Caco-2 (cell line): ENCODE measurements around the gene SOBP. TPM values are rescaled to one million over a fixed set of nuclear protein-coding genes. Genes with fewer than 3 reads are reported as not detected.
A peak's percentile ranks its signal among the peaks of the same experiment; 100 is the strongest.

Experiments
- BruUV-seq: library from RNA; stranded (reverse); fragments of 400-500 nt; replicated peaks from 2 replicates; lab custom pipeline; 2021; lab: Mats Ljungman, UMichigan
- CTCF ChIA-PET: fragments of 300-600 bp; sonication (Branson Sonifier 250); formaldehyde crosslinking; loops from one replicate; lab custom pipeline; 2022; ENCODE audit warnings: antibody characterized with exemption; lab: Charles Lee
- POLR2A ChIA-PET: fragments of 300-600 bp; sonication (Branson Sonifier 250); formaldehyde crosslinking; loops from one replicate; lab custom pipeline; 2022; ENCODE audit warnings: antibody characterized with exemption; lab: Charles Lee
- DNase-seq, 2 experiments: peaks; one replicate each; pipeline versions ENCODE4 v3.0.0 to v3.0.0-alpha.2; 2020 to 2022
- H3K27me3 ChIP-seq: replicated peaks from 2 replicates; pipeline ENCODE4 v1.6.0; 2011; ENCODE audit warnings: low read length; ENCODE audit not compliant: control insufficient read depth, insufficient read depth
- H3K36me3 ChIP-seq: 2 replicates; pipeline ENCODE4 v1.5.1; 2011; ENCODE audit warnings: low read length; ENCODE audit not compliant: control insufficient read depth, insufficient read depth
- H3K4me1 ChIP-seq: fragments of 250-450 bp; sonication (Bioruptor Pico); 2 replicates; pipeline ENCODE4 v1.5.1; 2020; ENCODE audit warnings: mild to moderate bottlenecking
- H3K4me3 ChIP-seq: 2 replicates; pipeline ENCODE4 v1.5.1; 2011; ENCODE audit warnings: low read depth, mild to moderate bottlenecking, control low read depth, low read length
- H3K9me3 ChIP-seq: fragments of 250-450 bp; sonication (Bioruptor Pico); 2 replicates; pipeline ENCODE4 v1.5.1; 2020; ENCODE audit warnings: mild to moderate bottlenecking, moderate library complexity
- H3K27ac Mint-ChIP-seq: one replicate; pipeline ENCODE4 v1.8.0; 2022; ENCODE audit warnings: mixed read lengths; ENCODE audit not compliant: unreplicated experiment
- H3K27me3 Mint-ChIP-seq: one replicate; pipeline ENCODE4 v1.8.0; 2022; ENCODE audit warnings: mixed read lengths; ENCODE audit not compliant: insufficient read depth, unreplicated experiment
- H3K36me3 Mint-ChIP-seq: one replicate; pipeline ENCODE4 v1.8.0; 2022; ENCODE audit warnings: mild to moderate bottlenecking, mixed read lengths; ENCODE audit not compliant: insufficient read depth, unreplicated experiment
- H3K4me1 Mint-ChIP-seq: one replicate; pipeline ENCODE4 v1.8.0; 2022; ENCODE audit warnings: low read depth, mixed read lengths; ENCODE audit not compliant: unreplicated experiment
- H3K4me3 Mint-ChIP-seq: one replicate; pipeline ENCODE4 v1.8.0; 2022; ENCODE audit warnings: mild to moderate bottlenecking, moderate library complexity, mixed read lengths; ENCODE audit not compliant: unreplicated experiment
- H3K9me3 Mint-ChIP-seq: one replicate; pipeline ENCODE4 v1.8.0; 2022; ENCODE audit warnings: mixed read lengths; ENCODE audit not compliant: unreplicated experiment
- intact Hi-C: fragments of 100-400 bp; cut with micrococcal nuclease; formaldehyde crosslinking; loops from one replicate; pipeline ENCODE4 v1.10.0; 2022; ENCODE audit not compliant: unreplicated experiment
- total RNA-seq: library from RNA; stranded (reverse); gene quantifications from 2 replicates; pipeline ENCODE4 v1.2.3, GENCODE V29; 2022
- TF ChIP-seq, protein P1 (sequence below), 2 experiments: fragments of 200-600 bp in 1 of 2; IDR thresholded peaks; 1 replicate in 1 of 2; 2 replicates in 1 of 2; pipeline versions ENCODE4 v1.5.1 to v1.8.0; 2011 to 2022; ENCODE audit warnings: antibody characterized with exemption in 1 of 2, control low read depth in 1 of 2, inconsistent platforms in 1 of 2, low read depth in 1 of 2, low read length in 1 of 2, mild to moderate bottlenecking in 1 of 2, moderate library complexity in 1 of 2; ENCODE audit not compliant: insufficient read depth in 1 of 2, severe bottlenecking in 1 of 2, unreplicated experiment in 1 of 2

SOBP gene
- total RNA-seq, 1 experiment from 2014 or later: not detected

DNA sequence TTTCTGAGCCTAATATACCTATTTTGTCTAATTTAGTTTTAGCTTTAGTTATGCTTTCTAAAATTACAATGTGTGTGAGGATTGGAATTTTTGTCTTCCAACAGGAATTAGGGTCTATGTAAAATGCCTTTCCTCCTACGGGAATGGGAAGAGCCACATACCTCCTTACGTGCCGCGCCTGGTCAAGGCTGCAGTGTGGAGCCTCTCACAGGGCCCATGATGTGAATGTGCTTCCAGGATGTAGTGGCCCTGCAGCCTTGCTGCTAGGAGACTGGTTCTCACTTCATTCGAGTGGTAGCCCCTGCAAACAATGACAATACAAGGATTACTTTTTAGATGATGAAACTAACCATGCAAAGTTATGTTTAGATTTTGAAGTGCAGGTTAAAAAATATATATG is 110.2 kb downstream of the SOBP start:
- H3K4me1 Mint-ChIP-seq: peaks cover 15% of the 10 kb centered on the region
- ChIA-PET POLR2A (no interaction called here), CTCF (no interaction called here)
- H3K27me3 Mint-ChIP-seq: peaks cover 5% of the 10 kb centered on the region
- no TSS peak for BruUV-seq
- no peaks in the 10 kb centered on the region for H3K9me3 Mint-ChIP-seq
- H3K27ac Mint-ChIP-seq: no peak overlapping the region
- Histone ChIP-seq H3K9me3 (no peaks in the 10 kb centered on the region), H3K36me3 (no peaks in the 10 kb centered on the region), H3K4me3 (no peak overlapping the region), H3K4me1 (peaks cover 21% of the 10 kb centered on the region), H3K27me3 (no peaks in the 10 kb centered on the region)
- DNase-seq: no peak
- TF ChIP-seq, protein P1, sequence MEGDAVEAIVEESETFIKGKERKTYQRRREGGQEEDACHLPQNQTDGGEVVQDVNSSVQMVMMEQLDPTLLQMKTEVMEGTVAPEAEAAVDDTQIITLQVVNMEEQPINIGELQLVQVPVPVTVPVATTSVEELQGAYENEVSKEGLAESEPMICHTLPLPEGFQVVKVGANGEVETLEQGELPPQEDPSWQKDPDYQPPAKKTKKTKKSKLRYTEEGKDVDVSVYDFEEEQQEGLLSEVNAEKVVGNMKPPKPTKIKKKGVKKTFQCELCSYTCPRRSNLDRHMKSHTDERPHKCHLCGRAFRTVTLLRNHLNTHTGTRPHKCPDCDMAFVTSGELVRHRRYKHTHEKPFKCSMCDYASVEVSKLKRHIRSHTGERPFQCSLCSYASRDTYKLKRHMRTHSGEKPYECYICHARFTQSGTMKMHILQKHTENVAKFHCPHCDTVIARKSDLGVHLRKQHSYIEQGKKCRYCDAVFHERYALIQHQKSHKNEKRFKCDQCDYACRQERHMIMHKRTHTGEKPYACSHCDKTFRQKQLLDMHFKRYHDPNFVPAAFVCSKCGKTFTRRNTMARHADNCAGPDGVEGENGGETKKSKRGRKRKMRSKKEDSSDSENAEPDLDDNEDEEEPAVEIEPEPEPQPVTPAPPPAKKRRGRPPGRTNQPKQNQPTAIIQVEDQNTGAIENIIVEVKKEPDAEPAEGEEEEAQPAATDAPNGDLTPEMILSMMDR (IDR thresholded peaks at IDR 0.05; ENCODE audit: insufficient read depth in 1 of 2, low read depth in 1 of 2, low read length in 1 of 2, severe bottlenecking in 1 of 2, unreplicated experiment in 1 of 2): no peak
- no peaks in the 10 kb centered on the region for H3K36me3 Mint-ChIP-seq
- intact Hi-C loops: no loop called here
- no peak overlapping the region for H3K4me3 Mint-ChIP-seq

DNA sequence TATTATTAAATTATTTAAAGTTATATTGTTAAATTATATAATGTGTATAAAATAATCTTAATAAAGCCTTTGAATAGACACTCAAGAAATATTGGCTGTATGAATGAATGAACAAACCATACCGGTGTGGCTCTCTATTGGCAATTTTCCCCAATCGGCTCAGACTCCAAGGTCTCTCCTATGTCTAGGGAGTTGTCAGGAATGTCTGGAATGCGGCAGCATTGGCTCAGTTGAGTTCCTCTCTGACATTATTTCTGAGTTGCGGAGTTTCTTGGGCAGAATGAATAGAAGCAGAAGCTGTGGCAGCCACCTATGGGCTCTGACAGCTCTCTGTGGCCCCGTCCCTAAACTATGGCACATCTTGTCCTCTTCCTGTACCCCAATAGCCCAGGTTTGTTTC is 111.0 kb downstream of the SOBP start:
- no peaks in the 10 kb centered on the region for H3K9me3 ChIP-seq
- H3K4me1 Mint-ChIP-seq: peaks cover 15% of the 10 kb centered on the region
- TF ChIP-seq, protein P1 (IDR thresholded peaks at IDR 0.05; ENCODE audit: insufficient read depth in 1 of 2, low read depth in 1 of 2, low read length in 1 of 2, severe bottlenecking in 1 of 2, unreplicated experiment in 1 of 2): no peak
- peaks cover 21% of the 10 kb centered on the region for H3K4me1 ChIP-seq
- peaks cover 2% of the 10 kb centered on the region for H3K27me3 Mint-ChIP-seq
- peak; percentile 53 to 63 for DNase-seq
- intact Hi-C loops: no loop called here
- H3K27me3 ChIP-seq: no peaks in the 10 kb centered on the region
- H3K36me3 ChIP-seq: no peaks in the 10 kb centered on the region
- H3K4me3 Mint-ChIP-seq: no peak overlapping the region
- no peak overlapping the region for H3K27ac Mint-ChIP-seq
- CTCF ChIA-PET: no interaction called here
- no peak overlapping the region for H3K4me3 ChIP-seq
- no TSS peak for BruUV-seq
- POLR2A ChIA-PET: no interaction called here
- H3K36me3 Mint-ChIP-seq: no peaks in the 10 kb centered on the region
- H3K9me3 Mint-ChIP-seq: no peaks in the 10 kb centered on the region

DNA sequence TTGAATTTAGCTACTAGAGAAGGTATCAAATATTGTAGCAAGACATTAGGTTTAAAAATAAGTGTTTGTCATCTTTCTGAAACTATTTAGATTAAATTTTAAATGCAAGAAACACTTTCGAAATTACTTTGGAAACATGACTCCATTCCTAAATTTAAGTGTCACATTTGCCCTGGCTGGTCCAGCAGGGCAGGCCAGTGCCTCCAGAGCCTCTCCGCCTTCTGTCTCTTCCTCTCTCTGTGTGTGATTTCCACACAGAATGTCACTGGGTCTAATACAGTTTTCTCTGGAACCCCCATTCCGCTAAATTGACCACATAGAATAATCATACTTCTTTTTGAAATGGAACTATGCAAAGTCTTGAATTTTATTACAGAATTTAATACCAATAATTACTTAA is 111.5 kb downstream of the SOBP start:
- Mint-ChIP-seq H3K4me3 (no peak overlapping the region), H3K36me3 (no peaks in the 10 kb centered on the region), H3K27ac (no peak overlapping the region), H3K4me1 (peaks cover 15% of the 10 kb centered on the region), H3K9me3 (no peaks in the 10 kb centered on the region), H3K27me3 (peaks cover 2% of the 10 kb centered on the region)
- peaks cover 21% of the 10 kb centered on the region for H3K4me1 ChIP-seq
- no peaks in the 10 kb centered on the region for H3K27me3 ChIP-seq
- no peak overlapping the region for H3K4me3 ChIP-seq
- TF ChIP-seq, protein P1 (IDR thresholded peaks at IDR 0.05; ENCODE audit: insufficient read depth in 1 of 2, low read depth in 1 of 2, low read length in 1 of 2, severe bottlenecking in 1 of 2, unreplicated experiment in 1 of 2): no peak
- no peaks in the 10 kb centered on the region for H3K9me3 ChIP-seq
- intact Hi-C loops: no loop called here
- ChIA-PET CTCF (no interaction called here), POLR2A (no interaction called here)
- no peaks in the 10 kb centered on the region for H3K36me3 ChIP-seq
- no TSS peak for BruUV-seq
- no peak for DNase-seq
